ENCODE data around the gene ADA.

DNA sequence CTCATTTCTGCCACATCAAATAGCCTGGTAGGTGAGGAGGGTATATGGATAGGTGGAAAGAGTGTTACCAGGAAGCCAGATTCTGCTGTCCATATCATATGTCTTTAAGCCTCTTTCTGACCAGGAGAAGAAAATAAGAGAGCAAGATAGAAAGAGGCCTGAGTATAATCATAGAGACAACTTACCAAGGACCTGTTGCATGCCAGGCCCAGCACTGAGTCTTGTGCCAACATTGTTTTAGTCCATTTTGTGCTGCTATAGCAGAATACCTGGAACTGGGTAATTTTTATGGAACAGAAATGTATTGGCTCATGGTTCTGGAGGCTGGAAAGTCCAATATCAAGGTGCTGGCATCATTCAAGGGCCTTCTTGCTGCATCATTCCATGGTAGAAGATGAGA, 7.3 kb upstream of the ADA start:
- no peak for TF ChIP-seq EZH2phosphoT487 (IDR thresholded peaks at IDR 0.05; ENCODE audit: borderline replicate concordance, low read length)
- TF ChIP-seq, protein P1, sequence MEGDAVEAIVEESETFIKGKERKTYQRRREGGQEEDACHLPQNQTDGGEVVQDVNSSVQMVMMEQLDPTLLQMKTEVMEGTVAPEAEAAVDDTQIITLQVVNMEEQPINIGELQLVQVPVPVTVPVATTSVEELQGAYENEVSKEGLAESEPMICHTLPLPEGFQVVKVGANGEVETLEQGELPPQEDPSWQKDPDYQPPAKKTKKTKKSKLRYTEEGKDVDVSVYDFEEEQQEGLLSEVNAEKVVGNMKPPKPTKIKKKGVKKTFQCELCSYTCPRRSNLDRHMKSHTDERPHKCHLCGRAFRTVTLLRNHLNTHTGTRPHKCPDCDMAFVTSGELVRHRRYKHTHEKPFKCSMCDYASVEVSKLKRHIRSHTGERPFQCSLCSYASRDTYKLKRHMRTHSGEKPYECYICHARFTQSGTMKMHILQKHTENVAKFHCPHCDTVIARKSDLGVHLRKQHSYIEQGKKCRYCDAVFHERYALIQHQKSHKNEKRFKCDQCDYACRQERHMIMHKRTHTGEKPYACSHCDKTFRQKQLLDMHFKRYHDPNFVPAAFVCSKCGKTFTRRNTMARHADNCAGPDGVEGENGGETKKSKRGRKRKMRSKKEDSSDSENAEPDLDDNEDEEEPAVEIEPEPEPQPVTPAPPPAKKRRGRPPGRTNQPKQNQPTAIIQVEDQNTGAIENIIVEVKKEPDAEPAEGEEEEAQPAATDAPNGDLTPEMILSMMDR (conservative IDR thresholded peaks at IDR 0.05; ENCODE audit: low read depth, low read length): no peak
